ENCODE results near the gene EPHA4.

- TF ChIP-seq SPI1 (IDR thresholded peaks at IDR 0.05; ENCODE audit: low read depth, low read length) = no peak
- no peak for TF ChIP-seq POLR2A (IDR thresholded peaks at IDR 0.05; ENCODE audit: low read depth, low read length)
- no peak for TF ChIP-seq TAF1 (IDR thresholded peaks at IDR 0.05; ENCODE audit: low read depth, low read length)
- no peak for TF ChIP-seq POLR2AphosphoS5 (IDR thresholded peaks at IDR 0.05; ENCODE audit: low read depth, low read length)
- no peak for TF ChIP-seq POU2F2 (IDR thresholded peaks at IDR 0.05; ENCODE audit: low read depth, low read length)
- TF ChIP-seq PAX5 (IDR thresholded peaks at IDR 0.05; ENCODE audit: insufficient read depth, low read length, severe bottlenecking) = no peak
Observed at GRCh38 chr2:221563270-221563985, 8.7 kb downstream of the EPHA4 start.
